PC-9 (cell line): ENCODE measurements around the gene FIGNL2.

Experiments
- EZH2 ChIP-seq: fragments of 200-600 bp; sonication (generic); IDR thresholded peaks from 2 replicates; pipeline ENCODE4 v1.8.0; 2017; ENCODE audit warnings: antibody characterized with exemption, low read depth
- TF ChIP-seq, protein P1 (sequence below): fragments of 200-600 bp; sonication (generic); conservative IDR thresholded peaks from 2 replicates; pipeline ENCODE4 v1.6.1; 2017; ENCODE audit warnings: mixed run types, antibody characterized with exemption, mild to moderate bottlenecking, moderate library complexity

DNA sequence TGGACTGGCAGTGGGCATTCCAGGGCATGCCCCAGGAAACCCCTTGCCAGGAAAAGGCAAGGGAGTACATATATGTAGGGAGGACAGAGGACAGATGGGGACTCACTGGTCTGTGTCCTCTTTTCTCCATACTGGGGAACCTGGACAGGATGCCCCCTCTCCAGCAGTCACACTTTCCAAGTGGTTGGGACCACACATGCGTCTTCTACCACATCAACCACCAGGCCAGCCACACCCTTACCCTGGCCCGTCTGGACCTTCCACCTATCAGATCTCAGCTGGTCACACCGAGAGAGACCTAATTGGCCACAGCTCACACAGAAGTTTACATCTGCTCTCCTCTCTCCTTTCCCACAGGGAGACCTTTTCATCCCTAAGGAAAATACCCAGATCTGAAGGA is 47.7 kb upstream of the FIGNL2 start:
- TF ChIP-seq, protein P1, sequence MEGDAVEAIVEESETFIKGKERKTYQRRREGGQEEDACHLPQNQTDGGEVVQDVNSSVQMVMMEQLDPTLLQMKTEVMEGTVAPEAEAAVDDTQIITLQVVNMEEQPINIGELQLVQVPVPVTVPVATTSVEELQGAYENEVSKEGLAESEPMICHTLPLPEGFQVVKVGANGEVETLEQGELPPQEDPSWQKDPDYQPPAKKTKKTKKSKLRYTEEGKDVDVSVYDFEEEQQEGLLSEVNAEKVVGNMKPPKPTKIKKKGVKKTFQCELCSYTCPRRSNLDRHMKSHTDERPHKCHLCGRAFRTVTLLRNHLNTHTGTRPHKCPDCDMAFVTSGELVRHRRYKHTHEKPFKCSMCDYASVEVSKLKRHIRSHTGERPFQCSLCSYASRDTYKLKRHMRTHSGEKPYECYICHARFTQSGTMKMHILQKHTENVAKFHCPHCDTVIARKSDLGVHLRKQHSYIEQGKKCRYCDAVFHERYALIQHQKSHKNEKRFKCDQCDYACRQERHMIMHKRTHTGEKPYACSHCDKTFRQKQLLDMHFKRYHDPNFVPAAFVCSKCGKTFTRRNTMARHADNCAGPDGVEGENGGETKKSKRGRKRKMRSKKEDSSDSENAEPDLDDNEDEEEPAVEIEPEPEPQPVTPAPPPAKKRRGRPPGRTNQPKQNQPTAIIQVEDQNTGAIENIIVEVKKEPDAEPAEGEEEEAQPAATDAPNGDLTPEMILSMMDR: no peak
- no peak for TF ChIP-seq EZH2
